GM18519 (cell line): ENCODE measurements around the gene FBLN2.

Experiments
- ATAC-seq: cut with Tn5 transposase; IDR thresholded peaks from one replicate; pipeline ENCODE4 v1.9.1; 2021; ENCODE audit warnings: mild to moderate bottlenecking, moderate library complexity; ENCODE audit not compliant: unreplicated experiment, low FRiP score

Gene FBLN2

GRCh38 chr3:13673207-13673606, 124.3 kb downstream of the FBLN2 start:
- ATAC-seq = no peak

GRCh38 chr3:13674538-13675185, 125.7 kb downstream of the FBLN2 start:
- ATAC-seq = no peak

- no peak for ATAC-seq
These were observed 127.6 kb downstream of the FBLN2 start for GRCh38 chr3:13676356-13677017.

GRCh38 chr3:13677272-13677671, 128.3 kb downstream of the FBLN2 start:
- ATAC-seq = no peak

- no peak for ATAC-seq
These were observed 133.0 kb downstream of the FBLN2 start for GRCh38 chr3:13681931-13682330.

GRCh38 chr3:13682331-13683013, 133.5 kb downstream of the FBLN2 start:
- no peak for ATAC-seq

GRCh38 chr3:13683288-13683687, 134.4 kb downstream of the FBLN2 start:
- ATAC-seq = no peak

GRCh38 chr3:13683772-13684171, 134.8 kb downstream of the FBLN2 start:
- ATAC-seq = no peak

- ATAC-seq = no peak
These were observed 135.4 kb downstream of the FBLN2 start for GRCh38 chr3:13684350-13684749.

GRCh38 chr3:13684854-13685253, 135.9 kb downstream of the FBLN2 start:
- no peak for ATAC-seq

- ATAC-seq = no peak
These were observed 136.8 kb downstream of the FBLN2 start for GRCh38 chr3:13685721-13686120.

- no peak for ATAC-seq
These were observed 137.6 kb downstream of the FBLN2 start for GRCh38 chr3:13686367-13687160.

GRCh38 chr3:13687517-13687943, 138.6 kb downstream of the FBLN2 start:
- no peak for ATAC-seq
